NCI-H345 treated with DMSO at 0.1 percent for 48 hours (cell line): Measurements from ENCODE around the gene MAMDC2.
"Not testable (repeated sequence)": the region's sequence is repeated elsewhere in the genome, so short reads cannot be mapped to it uniquely, and the experiment has no call there.

Source experiments
- DNase-seq: peaks from one replicate; lab custom pipeline; 2025; ENCODE audit not compliant: unreplicated experiment; lab: John Stamatoyannopoulos, UW

The MAMDC2 gene

DNA sequence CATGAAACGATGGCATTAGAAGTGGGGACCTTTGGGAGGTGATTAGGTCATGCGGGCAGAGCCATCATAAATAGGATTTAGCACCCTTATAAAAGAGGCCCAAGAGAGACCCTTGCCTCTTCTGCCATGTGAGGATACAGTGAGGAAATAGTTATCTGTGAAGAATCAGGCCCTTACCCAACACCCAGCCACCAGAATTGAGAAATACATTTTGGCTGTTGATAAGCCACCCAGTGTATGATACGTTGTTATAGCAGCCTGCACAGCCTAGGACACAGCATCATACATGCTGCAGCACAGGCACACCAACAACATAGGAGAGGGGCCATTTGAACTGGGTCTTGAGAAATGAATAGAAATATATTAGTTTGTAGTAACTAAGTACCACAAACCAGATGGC lies 8.0 kb upstream of the MAMDC2 start:
- DNase-seq, result no peak

DNA sequence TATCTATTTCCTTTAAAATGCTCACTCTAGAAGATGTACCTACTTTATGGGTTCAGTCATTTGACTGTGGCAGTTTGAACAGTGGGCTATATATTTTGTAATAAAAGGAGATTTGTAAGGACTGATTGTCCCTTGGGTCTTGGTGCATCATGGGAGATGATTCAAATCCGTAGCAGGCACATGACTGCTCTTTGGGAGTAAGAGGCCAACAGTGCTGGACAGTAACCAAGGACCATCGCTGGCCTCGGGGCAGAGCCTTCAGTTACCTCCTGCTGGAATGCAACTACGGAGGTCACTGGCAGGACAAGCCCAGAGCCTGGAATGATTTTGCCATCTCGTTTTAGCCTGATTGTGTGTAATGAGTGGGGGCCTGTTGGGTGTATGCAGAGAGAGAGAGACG lies 7.0 kb upstream of the MAMDC2 start:
- DNase-seq, result no peak

DNA sequence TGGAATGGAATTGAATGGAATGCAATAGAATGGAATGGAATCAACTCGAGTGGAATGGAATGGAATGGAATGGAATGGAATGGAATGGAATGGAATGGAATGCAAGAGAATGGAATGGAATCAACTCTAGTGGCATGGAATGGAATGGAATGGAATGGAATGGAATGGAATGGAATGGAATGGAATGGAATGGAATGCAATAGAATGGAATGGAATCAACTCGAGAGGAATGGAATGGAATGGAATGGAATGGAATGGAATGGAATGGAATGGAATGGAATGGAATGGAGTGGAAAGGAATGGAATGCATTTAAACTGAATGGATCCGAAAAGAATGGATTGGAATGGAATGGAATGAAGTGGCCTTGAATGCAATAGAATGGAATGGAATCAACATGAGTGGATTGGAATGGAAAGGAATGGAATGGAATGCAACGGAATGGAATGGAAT lies 5.5 kb upstream of the MAMDC2 start:
- not testable (repeated sequence) for DNase-seq

DNA sequence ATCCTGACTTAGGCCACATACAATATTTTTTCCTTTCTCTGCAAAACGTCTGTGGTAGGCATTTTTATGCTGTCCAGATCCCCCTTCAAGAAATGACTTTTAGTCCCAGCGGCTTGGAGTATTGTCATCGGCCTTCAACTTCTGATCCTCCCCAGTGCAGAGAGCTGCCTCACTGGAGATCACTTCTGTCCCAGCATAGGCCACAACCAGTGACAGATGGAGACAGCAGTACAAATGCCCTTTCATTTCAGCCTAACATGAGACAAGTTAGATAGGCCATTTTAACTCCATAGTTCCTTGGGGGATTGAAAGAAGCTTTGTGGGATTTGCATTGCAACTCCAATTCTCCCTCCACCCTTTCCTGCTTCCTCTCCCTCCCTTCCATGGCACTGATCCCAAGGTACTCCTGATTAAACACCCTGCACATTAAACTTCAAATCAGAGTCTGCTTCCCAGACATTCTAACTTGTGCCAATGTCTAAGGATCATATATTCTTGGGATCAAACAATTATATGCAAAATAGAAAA lies 3.2 kb upstream of the MAMDC2 start:
- no peak for DNase-seq

DNA sequence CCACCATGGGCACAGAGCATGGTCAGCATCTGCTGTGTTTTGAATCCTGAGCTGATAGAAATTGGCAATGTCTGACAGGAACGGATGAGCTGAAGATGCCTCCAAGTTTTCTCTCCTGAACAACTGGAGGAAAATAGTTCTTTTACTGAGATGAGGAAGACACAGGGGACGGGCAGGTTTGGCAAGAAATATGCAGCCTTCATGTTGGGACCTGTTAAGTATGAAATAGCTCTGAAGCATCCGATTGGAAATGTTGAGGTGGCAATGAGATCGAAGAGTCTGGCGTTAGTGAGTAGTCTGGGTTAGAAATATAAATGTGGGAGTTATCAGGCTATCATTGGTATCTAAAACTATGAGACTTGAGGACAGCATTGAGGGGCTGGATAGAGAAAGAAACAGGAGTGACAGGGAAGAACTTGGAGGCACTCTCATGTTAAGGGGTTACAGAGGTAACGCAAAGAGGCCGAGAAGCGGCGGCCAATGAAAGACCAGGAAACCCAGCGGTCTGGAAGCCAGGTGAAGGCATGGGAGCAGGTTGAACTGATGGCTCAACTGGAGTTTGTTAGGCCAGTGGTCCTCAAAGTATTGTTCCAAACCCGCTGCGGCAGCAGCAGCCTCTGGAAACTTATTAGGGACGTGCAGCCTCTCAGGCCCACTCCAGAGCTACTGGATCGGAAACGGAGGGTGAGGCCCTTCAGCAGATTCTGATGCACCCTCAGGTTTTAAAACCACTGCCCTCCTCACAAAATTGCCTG lies 1.0 kb upstream of the MAMDC2 start:
- no peak for DNase-seq

DNA sequence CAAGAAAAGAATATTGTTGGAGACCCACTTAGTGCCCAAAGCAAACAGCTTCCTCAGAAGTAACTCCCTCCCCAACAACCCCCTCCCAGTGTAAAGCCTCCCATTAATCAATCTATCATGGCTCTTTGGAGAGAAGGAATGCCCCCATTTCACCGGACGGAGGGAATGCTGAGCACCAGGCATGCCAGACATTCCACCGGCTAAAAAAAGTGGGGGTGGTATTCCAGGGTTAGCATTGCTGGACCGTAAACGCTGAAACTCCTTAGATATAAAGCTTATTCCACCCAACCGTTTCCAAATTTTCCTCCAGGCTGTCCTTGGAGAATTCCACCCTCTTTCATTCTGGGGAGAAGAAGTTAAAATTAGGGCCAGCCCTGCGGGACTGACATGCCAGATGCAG lies 363 bp upstream of the MAMDC2 start:
- no peak for DNase-seq

DNA sequence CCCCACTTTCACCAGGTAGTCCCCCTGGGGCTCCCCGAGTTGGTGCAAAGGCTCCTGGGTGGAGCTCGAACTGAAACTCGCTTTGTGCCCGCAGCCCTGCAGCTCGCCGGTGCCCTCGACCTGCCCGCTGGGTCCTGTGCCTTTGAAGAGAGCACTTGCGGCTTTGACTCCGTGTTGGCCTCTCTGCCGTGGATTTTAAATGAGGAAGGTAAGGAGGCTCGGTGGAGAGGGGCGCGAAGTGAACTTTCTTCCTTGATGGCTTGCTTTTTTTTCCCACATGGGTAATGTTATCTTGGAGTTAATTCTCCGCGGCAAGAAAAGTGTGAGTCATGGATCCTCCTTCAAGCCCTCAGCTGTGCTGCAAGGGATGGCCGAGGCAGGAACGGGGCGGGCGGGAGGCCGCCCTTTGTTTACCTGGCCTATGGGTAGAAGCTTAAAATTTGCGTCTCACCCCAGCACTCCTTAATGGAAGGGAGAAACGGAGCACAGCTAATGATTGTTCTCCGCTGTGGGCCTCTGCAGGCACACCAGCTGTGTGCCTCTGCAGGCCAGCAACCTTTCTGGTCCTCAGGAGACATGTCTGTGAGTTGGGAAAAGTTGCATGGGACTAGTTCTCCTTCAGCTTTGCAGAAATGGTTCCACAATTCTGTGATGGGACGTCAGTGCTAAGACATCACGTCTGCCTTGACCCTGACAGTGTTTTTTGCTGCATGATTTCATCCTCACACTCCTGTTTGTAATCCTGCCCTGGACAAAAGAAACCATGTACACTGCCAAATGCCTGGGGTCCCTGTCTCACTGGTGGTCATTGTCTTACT lies 1.1 kb downstream of the MAMDC2 start:
- no peak for DNase-seq

DNA sequence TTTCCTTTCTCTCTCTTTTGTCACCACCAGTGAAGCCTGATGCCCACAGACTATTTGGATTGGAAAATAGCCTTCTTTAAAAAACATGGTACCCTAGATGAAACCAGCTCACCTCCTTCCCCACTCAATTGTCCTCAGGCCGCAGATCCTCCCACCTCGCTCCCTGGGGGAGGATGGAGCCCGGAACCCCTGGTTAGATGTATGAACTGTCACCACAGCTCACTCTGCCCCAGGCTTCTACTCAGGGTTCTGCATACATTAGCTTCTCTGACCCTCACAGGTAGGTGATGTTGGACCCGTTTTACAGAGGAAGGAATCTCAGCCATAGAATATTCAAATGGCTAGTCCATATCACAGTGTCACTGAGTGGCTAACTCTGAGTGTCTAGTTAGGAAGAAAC lies 1.8 kb downstream of the MAMDC2 start:
- DNase-seq, result no peak

DNA sequence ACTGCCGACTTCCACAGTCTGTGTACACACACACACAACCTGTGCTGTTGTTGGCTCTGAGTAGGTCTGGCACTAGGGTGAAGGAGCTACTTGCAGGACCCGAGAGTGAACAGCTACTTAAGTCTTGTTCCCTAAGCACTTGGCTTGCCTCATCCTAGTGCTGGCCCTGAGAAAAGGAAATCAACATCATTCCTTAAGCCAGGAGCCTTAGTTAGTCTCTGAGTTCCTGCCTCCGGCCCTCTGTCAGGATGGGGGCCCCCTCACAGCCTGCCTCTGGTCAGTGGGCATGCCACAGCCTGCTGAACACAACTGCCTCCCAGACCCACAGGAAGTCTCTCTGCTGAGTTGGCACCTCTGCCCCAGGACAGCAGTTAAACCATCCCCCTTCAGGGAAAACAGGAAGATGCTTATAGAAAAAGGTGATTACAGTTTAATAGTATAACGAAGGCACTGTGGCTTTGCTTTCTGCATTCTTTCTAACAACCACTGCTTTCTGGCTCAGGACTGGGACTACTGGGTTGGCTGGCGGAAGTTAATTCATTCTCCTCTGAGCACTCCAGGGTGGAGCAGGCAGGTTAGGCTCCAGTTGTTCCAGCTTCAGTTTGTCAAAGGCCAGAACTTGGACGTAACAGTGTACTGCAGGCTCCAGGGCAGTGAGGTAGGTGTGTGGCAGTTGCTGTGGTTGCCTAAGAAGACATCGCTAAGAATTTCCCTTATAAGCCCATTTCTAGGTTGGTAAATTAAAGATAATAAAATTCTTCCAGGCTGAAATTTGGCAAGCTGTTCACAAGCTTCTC lies 2.8 kb downstream of the MAMDC2 start:
- no peak for DNase-seq

DNA sequence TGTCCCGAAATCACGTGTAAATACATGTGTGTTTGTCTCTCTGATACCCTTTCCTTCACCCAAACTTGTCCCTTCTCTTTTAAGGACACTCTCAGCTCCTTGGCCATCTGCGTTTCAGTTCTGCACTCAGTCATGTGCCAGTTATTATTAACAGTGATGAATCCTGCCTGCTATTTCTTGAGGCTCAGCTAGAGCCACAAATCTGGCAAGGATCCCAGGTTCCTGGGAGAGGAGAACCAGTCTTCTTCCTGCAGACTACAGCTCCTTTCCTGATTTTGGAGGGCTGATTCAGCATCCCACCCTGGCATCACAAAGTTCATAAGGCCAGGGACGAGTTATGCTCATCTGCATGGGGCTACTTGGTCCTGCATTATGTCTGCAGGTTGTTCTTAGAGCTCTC lies 5.6 kb downstream of the MAMDC2 start:
- DNase-seq, result no peak

DNA sequence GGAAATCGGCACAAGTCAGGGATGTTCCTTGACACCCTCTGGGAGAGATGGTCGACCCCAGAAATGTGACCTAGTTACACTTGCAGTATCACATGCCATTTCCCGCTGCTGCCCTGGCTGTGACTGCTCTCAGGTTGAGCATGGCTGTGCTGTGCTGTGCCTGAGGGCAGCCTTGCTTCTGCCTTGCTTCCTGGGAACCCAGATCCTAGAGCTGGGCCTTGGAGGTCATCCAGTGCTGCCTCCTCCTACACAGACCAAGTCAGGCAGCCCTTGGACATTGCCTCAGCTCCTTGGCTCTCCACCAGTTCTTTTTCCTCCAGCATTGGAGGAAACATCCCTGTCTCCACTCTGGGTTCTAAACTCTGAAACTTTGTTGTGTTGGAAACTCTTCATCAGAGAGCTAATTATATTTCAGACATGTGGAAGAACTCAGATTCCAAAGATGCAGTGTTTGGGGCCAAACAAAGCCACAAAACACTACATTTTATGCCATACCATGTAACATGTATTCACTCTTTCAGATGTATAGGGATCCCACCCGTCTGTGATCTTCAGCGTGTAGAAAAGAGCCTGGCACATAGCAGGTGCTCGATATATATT lies 6.1 kb downstream of the MAMDC2 start:
- no peak for DNase-seq

DNA sequence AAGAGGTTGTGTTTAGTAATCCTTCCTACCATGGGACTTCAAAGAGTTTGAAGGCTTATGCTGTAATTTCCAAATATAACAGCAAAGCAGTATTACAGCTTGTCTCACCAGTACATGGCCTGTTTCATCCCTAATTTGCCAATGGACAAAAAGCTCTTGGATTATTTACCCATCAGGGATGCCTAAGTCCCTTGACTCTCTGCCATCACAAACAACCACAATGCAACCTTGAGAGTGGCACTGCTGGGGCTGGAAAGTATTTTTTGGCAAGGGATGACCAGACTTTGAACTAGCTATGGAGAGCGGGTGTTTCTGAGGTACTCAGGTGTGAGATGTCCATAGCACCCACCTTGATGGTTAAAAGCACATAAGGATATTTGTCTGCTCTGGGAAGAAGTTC lies 9.1 kb downstream of the MAMDC2 start:
- DNase-seq, result no peak

DNA sequence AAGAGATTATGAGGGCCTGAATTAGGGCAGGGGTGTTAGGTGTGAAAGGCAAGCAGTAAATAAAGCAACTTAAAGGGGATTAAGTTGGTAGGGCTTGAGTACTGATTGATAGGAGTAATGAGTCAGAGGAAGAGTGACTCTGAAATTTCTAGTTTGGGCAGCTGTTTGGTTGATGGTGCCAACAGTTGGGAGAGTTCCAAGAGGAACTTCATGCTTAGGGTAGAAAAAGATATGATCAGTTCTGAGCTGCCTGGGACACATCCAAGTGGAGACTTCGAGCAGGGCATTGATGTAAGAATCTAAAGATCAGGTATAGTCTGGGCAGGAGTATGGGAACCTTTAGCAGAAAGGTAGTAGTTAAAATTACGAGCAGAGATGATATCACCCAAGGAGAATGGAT lies 10.2 kb downstream of the MAMDC2 start:
- no peak for DNase-seq

DNA sequence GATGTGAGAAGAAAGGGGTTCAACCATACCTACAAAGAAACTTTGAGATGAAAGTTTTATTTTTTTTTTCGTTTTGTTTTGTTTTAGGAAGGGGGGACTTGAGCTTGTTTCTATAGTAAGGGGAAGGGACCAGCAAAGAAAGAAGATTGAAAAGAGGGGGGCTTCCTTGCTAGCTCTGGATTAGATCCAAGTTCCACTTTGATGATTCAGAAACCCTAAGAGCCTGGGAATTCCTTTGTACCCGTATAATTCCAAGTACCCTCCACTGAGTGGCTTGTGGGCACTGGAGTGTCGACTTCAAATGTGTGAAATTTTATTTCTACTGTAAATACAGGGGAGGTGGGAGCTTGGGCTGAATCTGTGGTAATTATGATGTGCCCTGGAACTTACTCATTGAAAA lies 10.9 kb downstream of the MAMDC2 start:
- no peak for DNase-seq

DNA sequence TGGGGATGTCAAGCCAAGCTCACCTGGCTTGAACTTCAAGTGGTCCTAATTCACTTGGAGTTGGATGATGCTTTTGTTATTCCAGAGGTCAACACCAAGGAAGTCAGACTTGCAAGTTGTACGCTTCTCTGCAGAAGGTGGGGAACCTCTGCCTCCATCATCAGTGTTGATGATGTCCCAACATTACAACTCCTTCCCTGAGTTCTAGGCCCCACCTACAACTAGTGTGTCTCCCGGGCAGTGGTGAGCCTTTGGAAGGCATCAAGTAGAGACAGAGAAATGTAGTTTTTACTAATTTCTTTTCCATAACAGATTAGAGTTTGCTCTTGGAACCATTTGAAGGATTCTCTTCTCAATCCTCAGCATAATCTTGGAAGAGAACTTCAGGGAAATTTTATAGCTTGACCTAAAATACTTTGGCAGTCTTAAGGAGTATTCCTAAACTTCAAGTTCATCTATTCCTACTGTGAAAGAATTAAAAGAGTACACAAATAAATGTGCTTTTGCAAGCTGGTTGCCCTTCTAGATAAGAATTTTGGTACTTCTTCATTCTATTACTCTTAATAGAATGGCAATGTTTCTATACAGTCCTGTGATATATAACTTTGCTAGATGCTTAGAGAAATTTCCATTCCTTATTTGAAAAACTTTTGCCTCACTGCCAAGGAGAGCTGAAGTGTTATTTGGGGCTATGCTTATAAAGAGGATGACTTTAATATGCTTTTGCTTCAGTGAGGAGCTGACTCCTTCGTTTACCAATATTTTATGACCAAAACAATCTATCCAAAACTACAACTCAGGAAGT lies 12.0 kb downstream of the MAMDC2 start:
- no peak for DNase-seq

DNA sequence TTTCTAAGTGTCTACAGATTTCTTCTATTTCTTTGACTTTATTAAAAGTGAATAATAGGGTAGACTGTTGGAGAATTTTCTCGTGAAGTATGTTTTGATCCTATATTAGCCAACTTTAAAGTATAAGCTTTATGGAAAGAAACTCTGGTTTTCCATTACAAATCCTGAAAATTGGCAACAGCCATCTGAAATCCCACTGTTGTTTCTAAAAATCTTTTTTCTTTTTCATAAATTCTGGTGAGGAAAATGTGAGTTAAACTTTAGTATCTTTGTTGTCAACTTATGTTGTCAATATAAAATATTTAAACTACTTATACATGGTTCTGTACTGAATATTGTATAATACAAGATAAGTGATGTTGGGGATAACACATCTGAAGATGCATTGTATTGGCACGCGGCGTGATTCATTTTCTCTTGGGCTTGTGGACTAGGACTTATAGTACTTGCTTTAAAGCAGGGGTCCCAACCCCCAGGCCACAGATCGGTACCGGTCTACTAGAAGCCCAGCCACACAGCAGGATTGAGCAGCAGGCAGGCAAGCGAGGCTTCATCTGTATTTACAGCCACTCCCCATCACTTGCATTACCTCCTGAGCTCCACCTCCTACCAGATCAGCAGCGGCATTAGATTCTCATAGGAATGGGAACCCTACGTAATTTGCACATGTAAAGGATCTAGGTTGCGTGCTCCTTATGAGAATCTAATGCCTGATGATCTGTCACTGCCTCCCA lies 12.7 kb downstream of the MAMDC2 start:
- DNase-seq, result no peak

DNA sequence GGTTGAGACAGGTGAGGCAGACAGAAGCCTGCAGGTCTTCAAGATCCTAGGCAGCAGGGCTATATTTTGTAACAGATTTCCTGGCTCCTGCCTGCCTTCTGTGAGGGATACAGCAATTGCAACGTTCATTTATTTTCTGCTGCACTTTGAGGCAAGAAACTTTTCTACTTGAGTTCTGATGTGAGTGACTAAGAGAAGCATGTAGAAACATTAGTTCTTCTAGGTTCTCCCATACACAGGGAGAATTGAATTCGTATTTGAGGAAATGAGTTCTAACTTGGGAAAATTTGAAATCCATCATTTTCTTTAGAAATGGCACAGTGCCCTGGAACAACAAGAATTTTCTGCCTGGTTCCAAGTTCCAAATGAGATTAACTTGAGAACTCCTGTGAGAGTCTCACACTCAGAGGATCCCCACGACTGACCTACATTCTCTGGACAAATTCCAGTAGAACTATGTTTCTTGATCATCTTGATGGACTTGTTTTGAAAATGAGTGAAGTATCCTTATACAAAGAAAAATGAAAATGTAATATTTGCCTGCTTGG lies 15.0 kb downstream of the MAMDC2 start:
- DNase-seq, result no peak

DNA sequence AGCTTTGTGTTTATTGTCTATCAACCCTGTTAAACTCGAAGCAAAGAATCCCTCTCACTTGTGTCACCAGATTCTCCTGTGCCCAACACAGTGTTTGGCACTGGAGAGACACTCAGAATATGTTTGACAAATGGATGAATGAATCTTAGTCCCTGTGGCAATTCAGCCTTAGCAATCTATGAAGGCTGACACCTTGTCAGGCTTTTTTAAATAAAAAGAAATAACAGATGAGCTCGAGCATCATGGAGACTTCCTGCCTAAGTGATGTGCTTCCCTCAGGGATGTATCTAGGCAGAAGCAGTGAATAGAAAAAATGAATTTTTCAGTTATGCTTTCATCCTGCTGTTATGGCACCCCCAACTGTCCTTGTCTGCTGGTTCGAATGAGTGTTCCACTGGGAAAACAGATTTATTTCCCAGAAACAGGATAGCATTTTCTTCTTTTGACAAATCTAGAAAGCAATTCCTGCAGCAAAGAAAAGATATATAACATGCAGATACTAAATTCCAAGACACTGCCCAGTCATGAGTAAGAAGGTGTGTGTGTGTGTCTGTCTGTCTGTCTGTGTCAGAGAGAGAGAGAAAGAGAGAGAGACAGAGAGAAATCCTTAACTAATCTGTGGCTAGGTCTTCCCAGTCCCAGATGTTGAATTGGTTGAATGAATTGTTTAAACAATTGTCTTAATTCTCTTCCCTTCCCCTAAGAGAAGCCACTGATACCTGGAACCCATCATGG lies 16.7 kb downstream of the MAMDC2 start:
- DNase-seq, result no peak
